ENCODE data around the gene TBC1D16. TPM values are rescaled to one million over a fixed set of nuclear protein-coding genes. Genes with fewer than 3 reads are reported as not detected.

Gene TBC1D16
- total and polyA plus RNA-seq, 2 donors (not counting 1 experiment from before 2014, with no cell fraction given) = 8.3 to 30.4 TPM

- no peak for DNase-seq (ENCODE audit: low read depth in 2 of 2)
- Histone ChIP-seq H3K79me2 (ENCODE audit: control insufficient read depth, insufficient read depth, low read length) (no peaks in the 10 kb centered on the region), H2AFZ (ENCODE audit: low read length) (no peak overlapping the region), H3K4me3 (replicated peaks in 1 of 4; ENCODE audit: control extremely low read depth in 1 of 4, insufficient read depth in 1 of 4, low read depth in 3 of 4, low read length in 4 of 4) (no peak overlapping the region), H3K4me2 (ENCODE audit: extremely low read depth, insufficient read depth, low read length) (no peak overlapping the region), H3K9me3 (ENCODE audit: control insufficient read depth, insufficient read depth, low read depth, low read length) (no peaks in the 10 kb centered on the region), H3K27ac (ENCODE audit: insufficient read depth, low read length) (no peak overlapping the region), H3K27me3 (ENCODE audit: control insufficient read depth, insufficient read depth, low read length) (no peaks in the 10 kb centered on the region), H3K4me1 (ENCODE audit: control insufficient read depth, extremely low read depth, insufficient read depth, low read length) (no peaks in the 10 kb centered on the region), H4K20me1 (ENCODE audit: control insufficient read depth, extremely low read depth, insufficient read depth, low read length) (no peaks in the 10 kb centered on the region), H3K9ac (ENCODE audit: insufficient read depth, low read length) (no peak overlapping the region), H3K36me3 (ENCODE audit: control insufficient read depth, insufficient read depth, low read length) (no peaks in the 10 kb centered on the region)
- TF ChIP-seq CTCF (conservative IDR thresholded peaks at IDR 0.05 in 1 of 2, IDR thresholded peaks at IDR 0.05 in 1 of 2; ENCODE audit: low read depth in 1 of 2, low read length in 2 of 2) (no peak), EZH2 (IDR thresholded peaks at IDR 0.05; ENCODE audit: low read length, missing control alignments) (no peak)
These were observed 32.8 kb downstream of the TBC1D16 start for GRCh38 chr17:80002690-80003490.

GRCh38 chr17:80002070-80002641 lies 33.5 kb downstream of the TBC1D16 start:
- Histone ChIP-seq H3K4me3 (replicated peaks in 1 of 4; ENCODE audit: control extremely low read depth in 1 of 4, insufficient read depth in 1 of 4, low read depth in 3 of 4, low read length in 4 of 4) (no peak overlapping the region), H3K27me3 (ENCODE audit: control insufficient read depth, insufficient read depth, low read length) (no peaks in the 10 kb centered on the region), H3K9ac (ENCODE audit: insufficient read depth, low read length) (no peak overlapping the region), H3K4me2 (ENCODE audit: extremely low read depth, insufficient read depth, low read length) (no peak overlapping the region), H3K36me3 (ENCODE audit: control insufficient read depth, insufficient read depth, low read length) (no peaks in the 10 kb centered on the region), H3K79me2 (ENCODE audit: control insufficient read depth, insufficient read depth, low read length) (no peaks in the 10 kb centered on the region), H2AFZ (ENCODE audit: low read length) (no peak overlapping the region), H4K20me1 (ENCODE audit: control insufficient read depth, extremely low read depth, insufficient read depth, low read length) (no peaks in the 10 kb centered on the region), H3K27ac (ENCODE audit: insufficient read depth, low read length) (no peak overlapping the region), H3K9me3 (ENCODE audit: control insufficient read depth, insufficient read depth, low read depth, low read length) (no peaks in the 10 kb centered on the region), H3K4me1 (ENCODE audit: control insufficient read depth, extremely low read depth, insufficient read depth, low read length) (no peaks in the 10 kb centered on the region)
- TF ChIP-seq CTCF (conservative IDR thresholded peaks at IDR 0.05 in 1 of 2, IDR thresholded peaks at IDR 0.05 in 1 of 2; ENCODE audit: low read depth in 1 of 2, low read length in 2 of 2) = no peak
- no peak for TF ChIP-seq EZH2 (IDR thresholded peaks at IDR 0.05; ENCODE audit: low read length, missing control alignments)
- DNase-seq (ENCODE audit: low read depth in 2 of 2) = no peak

- Histone ChIP-seq H3K9me3 (ENCODE audit: control insufficient read depth, insufficient read depth, low read depth, low read length) (no peaks in the 10 kb centered on the region), H3K27ac (ENCODE audit: insufficient read depth, low read length) (no peak overlapping the region), H3K9ac (ENCODE audit: insufficient read depth, low read length) (no peak overlapping the region), H3K27me3 (ENCODE audit: control insufficient read depth, insufficient read depth, low read length) (no peaks in the 10 kb centered on the region), H3K4me1 (ENCODE audit: control insufficient read depth, extremely low read depth, insufficient read depth, low read length) (no peaks in the 10 kb centered on the region), H3K79me2 (ENCODE audit: control insufficient read depth, insufficient read depth, low read length) (no peaks in the 10 kb centered on the region), H4K20me1 (ENCODE audit: control insufficient read depth, extremely low read depth, insufficient read depth, low read length) (no peaks in the 10 kb centered on the region), H3K4me2 (ENCODE audit: extremely low read depth, insufficient read depth, low read length) (no peak overlapping the region), H3K4me3 (replicated peaks in 1 of 4; ENCODE audit: control extremely low read depth in 1 of 4, insufficient read depth in 1 of 4, low read depth in 3 of 4, low read length in 4 of 4) (no peak overlapping the region), H2AFZ (ENCODE audit: low read length) (no peak overlapping the region), H3K36me3 (ENCODE audit: control insufficient read depth, insufficient read depth, low read length) (no peaks in the 10 kb centered on the region)
- no peak for DNase-seq (ENCODE audit: low read depth in 2 of 2)
- no peak for TF ChIP-seq CTCF (conservative IDR thresholded peaks at IDR 0.05 in 1 of 2, IDR thresholded peaks at IDR 0.05 in 1 of 2; ENCODE audit: low read depth in 1 of 2, low read length in 2 of 2)
- no peak for TF ChIP-seq EZH2 (IDR thresholded peaks at IDR 0.05; ENCODE audit: low read length, missing control alignments)
These were observed 34.5 kb downstream of the TBC1D16 start for GRCh38 chr17:80000981-80001775.
